Measurements from ENCODE around the gene SEC16A.

DNA sequence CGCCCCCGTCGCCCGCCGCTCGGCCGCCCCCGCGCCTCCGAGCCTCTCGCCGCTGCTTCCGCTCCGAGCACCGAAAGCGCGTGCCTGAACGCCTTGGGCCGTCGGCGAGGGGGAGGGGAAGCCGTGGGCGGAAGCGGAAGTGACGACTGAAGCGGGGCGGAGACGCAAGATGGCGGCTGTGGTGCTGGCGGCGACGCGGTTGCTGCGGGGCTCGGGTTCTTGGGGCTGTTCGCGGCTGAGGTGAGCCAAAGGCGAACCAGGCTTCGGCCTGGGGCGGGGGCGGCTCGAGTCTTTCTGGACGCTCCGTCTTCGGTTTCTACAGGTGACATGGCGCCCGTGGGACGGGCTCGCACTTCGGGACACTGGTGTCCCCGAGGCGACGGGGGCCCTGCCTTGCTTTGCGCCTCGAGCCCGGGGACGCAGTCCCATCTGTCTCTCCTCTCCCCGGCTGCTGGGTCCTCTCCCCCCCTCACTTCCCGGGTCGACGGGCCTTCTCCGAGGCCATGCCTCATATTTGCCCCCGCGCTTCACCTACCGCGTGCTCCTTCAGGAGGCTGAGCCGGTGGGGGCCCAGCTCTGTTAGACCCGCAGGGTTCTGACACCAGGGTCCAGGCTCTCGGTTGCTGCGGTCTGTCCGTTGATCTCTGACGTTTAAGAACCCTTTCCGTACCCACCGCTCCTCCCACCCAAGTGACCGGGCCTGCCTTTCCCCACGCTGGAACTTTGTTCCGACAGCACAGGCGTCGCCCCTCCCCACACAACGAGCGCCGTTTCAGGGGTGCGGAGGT, 72.1 kb downstream of the SEC16A start, which contains the start of the genes ENTR1 and PMPCA:
- TF ChIP-seq, protein P1, sequence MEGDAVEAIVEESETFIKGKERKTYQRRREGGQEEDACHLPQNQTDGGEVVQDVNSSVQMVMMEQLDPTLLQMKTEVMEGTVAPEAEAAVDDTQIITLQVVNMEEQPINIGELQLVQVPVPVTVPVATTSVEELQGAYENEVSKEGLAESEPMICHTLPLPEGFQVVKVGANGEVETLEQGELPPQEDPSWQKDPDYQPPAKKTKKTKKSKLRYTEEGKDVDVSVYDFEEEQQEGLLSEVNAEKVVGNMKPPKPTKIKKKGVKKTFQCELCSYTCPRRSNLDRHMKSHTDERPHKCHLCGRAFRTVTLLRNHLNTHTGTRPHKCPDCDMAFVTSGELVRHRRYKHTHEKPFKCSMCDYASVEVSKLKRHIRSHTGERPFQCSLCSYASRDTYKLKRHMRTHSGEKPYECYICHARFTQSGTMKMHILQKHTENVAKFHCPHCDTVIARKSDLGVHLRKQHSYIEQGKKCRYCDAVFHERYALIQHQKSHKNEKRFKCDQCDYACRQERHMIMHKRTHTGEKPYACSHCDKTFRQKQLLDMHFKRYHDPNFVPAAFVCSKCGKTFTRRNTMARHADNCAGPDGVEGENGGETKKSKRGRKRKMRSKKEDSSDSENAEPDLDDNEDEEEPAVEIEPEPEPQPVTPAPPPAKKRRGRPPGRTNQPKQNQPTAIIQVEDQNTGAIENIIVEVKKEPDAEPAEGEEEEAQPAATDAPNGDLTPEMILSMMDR (IDR thresholded peaks at IDR 0.05), result no peak
- TF ChIP-seq POLR2A (IDR thresholded peaks at IDR 0.05) (peak in 2 of 4 donors; percentile 46 to 64), EP300 (IDR thresholded peaks at IDR 0.05) (no peak)

Measured in stomach (tissue), 4 donors.